ENCODE results near the gene SAMD10. TPM values are rescaled to one million over a fixed set of nuclear protein-coding genes. Genes with fewer than 3 reads are reported as not detected.

SAMD10 gene
- total RNA-seq, 1 experiment from 2014 or later: 5.7 TPM

DNA sequence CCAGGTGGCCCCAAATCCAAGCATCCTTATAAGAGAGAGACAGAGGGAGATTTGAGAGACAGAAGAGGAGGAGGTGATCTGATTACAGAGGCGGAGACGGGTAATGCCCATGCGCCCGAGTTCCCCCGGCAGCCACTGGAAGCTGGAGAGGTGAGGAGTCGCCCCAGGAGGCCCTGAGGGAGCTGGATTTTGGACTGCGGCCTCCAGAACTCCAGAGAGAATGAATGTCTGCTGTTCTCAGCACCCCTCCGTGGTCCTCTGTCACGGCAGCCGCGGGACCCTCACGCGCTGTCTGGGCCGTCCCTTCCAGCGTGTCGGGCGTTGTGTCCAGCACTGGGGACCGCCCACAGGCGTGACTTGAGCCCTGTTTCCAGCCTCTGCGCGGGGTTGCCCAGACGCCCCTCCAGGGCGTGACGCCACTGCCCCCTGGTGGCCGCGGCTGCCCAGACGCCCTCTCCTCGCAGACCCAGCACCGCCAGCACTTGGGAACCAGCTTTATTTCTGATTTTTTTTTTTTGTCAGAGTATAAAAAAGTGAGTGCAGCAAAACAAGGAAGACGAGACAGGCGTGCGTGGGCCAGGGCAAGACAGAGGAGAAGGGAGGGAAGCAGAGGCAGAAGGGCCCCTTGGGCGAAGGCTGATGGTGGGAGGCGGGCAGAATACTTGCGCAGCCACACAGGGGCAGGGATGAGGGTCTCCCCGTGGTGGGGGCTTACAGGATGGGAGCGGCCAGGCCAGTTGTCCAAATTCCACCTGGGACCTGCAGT, 5.6 kb downstream of the SAMD10 start:
- peaks cover 20 to 24% of the 10 kb centered on the region in 2 experiments for H3K4me1 Mint-ChIP-seq
- H3K4me1 ChIP-seq (ENCODE audit: insufficient read depth, low read length): no peaks in the 10 kb centered on the region; the same call in 1 of the 2 replicates
- H2BK12ac ChIP-seq (ENCODE audit: insufficient read length, low read depth, low read length): no peak overlapping the region
- H2BK120ac ChIP-seq (ENCODE audit: low read depth, low read length, poor library complexity, severe bottlenecking): no peak overlapping the region
- no peak overlapping the region for H4K5ac ChIP-seq (ENCODE audit: insufficient read length, low read depth, low read length)
- no peak overlapping the region for H3K4ac ChIP-seq (ENCODE audit: low read depth, low read length)
- H3K18ac ChIP-seq (ENCODE audit: insufficient read length, low read depth, low read length): no peak overlapping the region
- H3K27me3 Mint-ChIP-seq (ENCODE audit: low read depth): peaks cover 16% of the 10 kb centered on the region
- H3T11ph ChIP-seq (ENCODE audit: low read length): no peak overlapping the region
- H3K4me2 ChIP-seq (ENCODE audit: insufficient read depth, insufficient read length, low read length): peak overlapping the region; percentile 17
- H4K8ac ChIP-seq (replicated peaks; ENCODE audit: insufficient read length, low read depth, low read length): no peak overlapping the region
- no peak overlapping the region for H3K27ac ChIP-seq (ENCODE audit: insufficient read length, low read depth, low read length)
- no peak overlapping the region for H2BK5ac ChIP-seq (ENCODE audit: insufficient read length, low read length)
- H2AK5ac ChIP-seq (ENCODE audit: insufficient read length, low read length): no peak overlapping the region
- H2BK15ac ChIP-seq (ENCODE audit: low read depth, low read length): no peak overlapping the region
- no peaks in the 10 kb centered on the region for H3K9me3 Mint-ChIP-seq
- no peaks in the 10 kb centered on the region for H4K20me1 ChIP-seq (ENCODE audit: control insufficient read depth, insufficient read depth, insufficient read length)
- no peak overlapping the region for H2BK20ac ChIP-seq (ENCODE audit: low read depth, low read length, poor library complexity, severe bottlenecking)
- H2AFZ ChIP-seq (ENCODE audit: low read length): no peak overlapping the region
- H3K14ac ChIP-seq (ENCODE audit: insufficient read depth, low read length): no peak overlapping the region
- DNase-seq: peak; percentile 88
- peaks cover 15% of the 10 kb centered on the region for H3K23me2 ChIP-seq (ENCODE audit: insufficient read length, low read depth, low read length, poor library complexity, severe bottlenecking)
- WGBS (ENCODE audit: extremely low coverage, insufficient read length, low lambda C conversion rate): no CpG with 5 or more reads among the region's 37 CpGs
- no peaks in the 10 kb centered on the region for H3K9me3 ChIP-seq (ENCODE audit: control insufficient read depth, low read depth, low read length)
- peak overlapping the region; percentile 48 to 56 for H3K4me3 Mint-ChIP-seq
- TF ChIP-seq, protein P1, sequence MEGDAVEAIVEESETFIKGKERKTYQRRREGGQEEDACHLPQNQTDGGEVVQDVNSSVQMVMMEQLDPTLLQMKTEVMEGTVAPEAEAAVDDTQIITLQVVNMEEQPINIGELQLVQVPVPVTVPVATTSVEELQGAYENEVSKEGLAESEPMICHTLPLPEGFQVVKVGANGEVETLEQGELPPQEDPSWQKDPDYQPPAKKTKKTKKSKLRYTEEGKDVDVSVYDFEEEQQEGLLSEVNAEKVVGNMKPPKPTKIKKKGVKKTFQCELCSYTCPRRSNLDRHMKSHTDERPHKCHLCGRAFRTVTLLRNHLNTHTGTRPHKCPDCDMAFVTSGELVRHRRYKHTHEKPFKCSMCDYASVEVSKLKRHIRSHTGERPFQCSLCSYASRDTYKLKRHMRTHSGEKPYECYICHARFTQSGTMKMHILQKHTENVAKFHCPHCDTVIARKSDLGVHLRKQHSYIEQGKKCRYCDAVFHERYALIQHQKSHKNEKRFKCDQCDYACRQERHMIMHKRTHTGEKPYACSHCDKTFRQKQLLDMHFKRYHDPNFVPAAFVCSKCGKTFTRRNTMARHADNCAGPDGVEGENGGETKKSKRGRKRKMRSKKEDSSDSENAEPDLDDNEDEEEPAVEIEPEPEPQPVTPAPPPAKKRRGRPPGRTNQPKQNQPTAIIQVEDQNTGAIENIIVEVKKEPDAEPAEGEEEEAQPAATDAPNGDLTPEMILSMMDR (conservative IDR thresholded peaks at IDR 0.05): peak; percentile 100
- H3K56ac ChIP-seq (ENCODE audit: insufficient read length, low read depth, low read length): no peak overlapping the region
- no peaks in the 10 kb centered on the region; the same call in 1 of the 2 replicates for H3K27me3 ChIP-seq (ENCODE audit: insufficient read depth, low read length)
- H3K9ac ChIP-seq (ENCODE audit: extremely low read depth, insufficient read length, low read length): no peak overlapping the region
- no peak overlapping the region; a peak in 1 of 7 replicates for H3K27ac Mint-ChIP-seq
- no peaks in the 10 kb centered on the region for H3K79me2 ChIP-seq (ENCODE audit: insufficient read depth, low read length)
- peaks cover 0 to 5% (median 3%) of the 10 kb centered on the region in 3 experiments; a peak in 3 of 7 replicates for H3K36me3 Mint-ChIP-seq (ENCODE audit: insufficient read depth in 1 of 3, low read depth in 3 of 3)
- H4K91ac ChIP-seq (ENCODE audit: insufficient read length, low read depth, low read length): no peak overlapping the region
- H3K23ac ChIP-seq (ENCODE audit: insufficient read length, low read depth, low read length): no peak overlapping the region
- no peaks in the 10 kb centered on the region for H3K79me1 ChIP-seq (ENCODE audit: insufficient read depth, low read depth, low read length, poor library complexity, severe bottlenecking)

Measured in H9 (cell line).